ENCODE data around the gene GPR62.

DNA sequence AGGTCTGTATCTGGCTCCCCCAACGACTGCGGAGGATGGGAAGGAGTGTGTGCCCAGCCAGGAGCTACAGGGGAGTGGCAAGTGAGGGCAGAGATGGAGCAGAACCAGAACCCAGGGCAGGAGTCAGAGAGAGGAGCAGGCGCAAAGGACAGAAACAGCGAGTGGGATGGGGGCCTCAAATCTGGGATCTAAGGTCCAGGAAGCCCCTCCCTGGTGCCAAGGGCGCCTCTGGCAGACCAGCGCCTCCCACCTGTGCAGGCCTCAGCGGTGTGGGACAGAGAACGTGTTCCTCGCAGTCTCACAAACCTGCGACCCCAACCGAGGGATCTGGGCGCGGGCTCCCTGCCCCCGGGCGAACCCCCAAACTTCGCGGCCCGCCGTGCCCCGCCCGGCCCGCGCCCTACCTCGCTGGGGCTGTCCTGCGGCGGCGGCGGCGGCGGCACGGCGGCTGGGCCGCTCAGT is 11.8 kb downstream of the GPR62 start:
- TF ChIP-seq, protein P1, sequence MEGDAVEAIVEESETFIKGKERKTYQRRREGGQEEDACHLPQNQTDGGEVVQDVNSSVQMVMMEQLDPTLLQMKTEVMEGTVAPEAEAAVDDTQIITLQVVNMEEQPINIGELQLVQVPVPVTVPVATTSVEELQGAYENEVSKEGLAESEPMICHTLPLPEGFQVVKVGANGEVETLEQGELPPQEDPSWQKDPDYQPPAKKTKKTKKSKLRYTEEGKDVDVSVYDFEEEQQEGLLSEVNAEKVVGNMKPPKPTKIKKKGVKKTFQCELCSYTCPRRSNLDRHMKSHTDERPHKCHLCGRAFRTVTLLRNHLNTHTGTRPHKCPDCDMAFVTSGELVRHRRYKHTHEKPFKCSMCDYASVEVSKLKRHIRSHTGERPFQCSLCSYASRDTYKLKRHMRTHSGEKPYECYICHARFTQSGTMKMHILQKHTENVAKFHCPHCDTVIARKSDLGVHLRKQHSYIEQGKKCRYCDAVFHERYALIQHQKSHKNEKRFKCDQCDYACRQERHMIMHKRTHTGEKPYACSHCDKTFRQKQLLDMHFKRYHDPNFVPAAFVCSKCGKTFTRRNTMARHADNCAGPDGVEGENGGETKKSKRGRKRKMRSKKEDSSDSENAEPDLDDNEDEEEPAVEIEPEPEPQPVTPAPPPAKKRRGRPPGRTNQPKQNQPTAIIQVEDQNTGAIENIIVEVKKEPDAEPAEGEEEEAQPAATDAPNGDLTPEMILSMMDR (conservative IDR thresholded peaks at IDR 0.05 in 1 of 2, IDR thresholded peaks at IDR 0.05 in 1 of 2; ENCODE audit: extremely low read depth in 1 of 2, insufficient read depth in 1 of 2, low read depth in 1 of 2, low read length in 2 of 2) = no peak
- TF ChIP-seq EZH2 (IDR thresholded peaks at IDR 0.05; ENCODE audit: borderline replicate concordance, low read length) = no peak
